Endodermal cell (in vitro differentiated cells): ENCODE data around the gene PRR16. TPM values are rescaled to one million over a fixed set of nuclear protein-coding genes. Genes with fewer than 3 reads are reported as not detected.

Source experiments
- DNase-seq: peaks from one replicate; pipeline ENCODE4 v3.0.0-alpha.2; 2017
- H3K27ac ChIP-seq: 2 replicates; pipeline ENCODE4 v1.5.1; 2013; ENCODE audit warnings: mild to moderate bottlenecking, low read depth, low read length, moderate library complexity
- H3K27me3 ChIP-seq: 2 replicates; pipeline ENCODE4 v1.6.1; 2013; ENCODE audit warnings: mild to moderate bottlenecking, low read length, moderate library complexity; ENCODE audit not compliant: insufficient read depth, control insufficient read depth, poor library complexity, severe bottlenecking
- H3K36me3 ChIP-seq: 2 replicates; pipeline ENCODE4 v1.7.0; 2013; ENCODE audit warnings: mild to moderate bottlenecking, low read length, moderate library complexity; ENCODE audit not compliant: control insufficient read depth, insufficient read depth
- H3K4me1 ChIP-seq: one replicate; pipeline ENCODE4 v1.7.0; 2013; ENCODE audit warnings: low read length; ENCODE audit not compliant: control insufficient read depth, insufficient read depth
- H3K4me3 ChIP-seq: 2 replicates; pipeline ENCODE4 v1.5.1; 2013; ENCODE audit warnings: mild to moderate bottlenecking, low read length, moderate library complexity
- H3K9ac ChIP-seq: 2 replicates; pipeline ENCODE4 v1.6.1; 2013; ENCODE audit warnings: mild to moderate bottlenecking, low read length, moderate library complexity; ENCODE audit not compliant: poor library complexity, severe bottlenecking; ENCODE audit errors: extremely low read depth
- H3K9me3 ChIP-seq: 2 replicates; pipeline ENCODE4 v1.6.1; 2013; ENCODE audit warnings: mild to moderate bottlenecking, low read length, moderate library complexity; ENCODE audit not compliant: control insufficient read depth
- H3K27ac Mint-ChIP-seq: 2 replicates; pipeline ENCODE4 v1.8.0; 2020; ENCODE audit warnings: mixed read lengths
- H3K27me3 Mint-ChIP-seq: 2 replicates; pipeline ENCODE4 v1.8.0; 2021; ENCODE audit warnings: mild to moderate bottlenecking, mixed read lengths; ENCODE audit not compliant: insufficient read depth
- H3K36me3 Mint-ChIP-seq: 2 replicates; pipeline ENCODE4 v1.8.0; 2020; ENCODE audit warnings: low read depth, mixed read lengths
- H3K4me1 Mint-ChIP-seq: 2 replicates; pipeline ENCODE4 v1.8.0; 2020; ENCODE audit warnings: mixed read lengths
- H3K4me3 Mint-ChIP-seq: 2 replicates; pipeline ENCODE4 v1.8.0; 2020; ENCODE audit warnings: mild to moderate bottlenecking, moderate library complexity, mixed read lengths
- H3K9me3 Mint-ChIP-seq: 2 replicates; pipeline ENCODE4 v1.8.0; 2020; ENCODE audit warnings: mild to moderate bottlenecking, mixed read lengths
- WGBS, 2 experiments: methylation state at CpG; one replicate each; pipeline versions ENCODE4 v1.1.5 to v1.1.7; 2013; ENCODE audit warnings: missing lambda C conversion rate in 2 of 2, mixed read lengths in 1 of 2; ENCODE audit not compliant: insufficient coverage in 1 of 2, insufficient read length in 1 of 2; 5-methylcytosine and 5-hydroxymethylcytosine counted together
- total RNA-seq, 2 donors: library from RNA; stranded (reverse); fragmentation: NEBNext Ultra II Directional in 1 of 2; extraction: Animal tissue kit (Norgen Biotek cat#: 25700) in 1 of 2; gene quantifications; 2 replicates in 1 of 2; 3 replicates in 1 of 2; pipeline ENCODE4 v1.2.1, GENCODE V29; 2021
- TF ChIP-seq, protein P1 (sequence below): fragments of 200-600 bp; sonication (generic); conservative IDR thresholded peaks from 2 replicates; pipeline ENCODE4 v1.5.0; 2021; ENCODE audit warnings: antibody characterized with exemption, mild to moderate bottlenecking

PRR16 gene
- total RNA-seq, 2 donors from 2014 or later, result 0.53 to 0.64 TPM

DNA sequence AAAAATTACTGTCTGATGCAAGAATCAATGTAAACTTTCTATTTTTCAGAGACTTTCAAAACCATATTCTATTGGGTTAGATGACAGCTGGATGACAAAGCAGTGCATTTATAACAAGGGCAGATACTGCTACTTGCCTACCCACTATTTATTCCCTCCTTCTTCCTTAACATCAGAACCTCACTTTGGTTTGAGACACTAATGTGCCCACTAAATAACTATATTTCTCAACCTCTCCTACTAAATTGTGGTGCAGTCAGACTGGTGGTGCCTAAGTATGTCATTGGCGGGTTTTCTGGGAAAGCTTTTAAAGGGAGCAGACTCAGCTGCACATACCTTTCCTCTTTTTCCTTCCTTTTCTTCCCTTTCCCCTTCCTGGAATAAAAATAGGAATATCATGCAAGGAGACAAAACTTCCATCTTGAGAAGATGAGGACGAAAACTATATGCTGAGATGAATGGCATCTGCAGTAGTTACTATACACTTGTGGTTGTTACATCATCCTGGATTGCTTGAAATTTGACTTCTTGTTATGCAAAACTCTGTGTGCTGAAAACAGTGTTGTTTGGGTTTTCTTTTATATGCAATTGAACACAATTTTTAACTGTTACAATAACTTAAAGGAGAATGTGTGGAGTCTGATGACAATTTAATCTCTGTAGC, 43.8 kb downstream of the PRR16 start:
- Mint-ChIP-seq H3K4me1 (peaks cover 26% of the 10 kb centered on the region), H3K4me3 (no peak overlapping the region), H3K36me3 (no peaks in the 10 kb centered on the region), H3K27me3 (no peaks in the 10 kb centered on the region), H3K27ac (no peak overlapping the region), H3K9me3 (peaks cover 2% of the 10 kb centered on the region)
- no peak overlapping the region for H3K4me3 ChIP-seq
- no peak overlapping the region for H3K9ac ChIP-seq
- WGBS, 2 experiments, result 56 to 85% methylated on average over 1 to 2 of the region's 2 CpGs
- no peaks in the 10 kb centered on the region for H3K9me3 ChIP-seq
- no peak overlapping the region for H3K27ac ChIP-seq
- DNase-seq, result no peak
- H3K27me3 ChIP-seq, result no peaks in the 10 kb centered on the region
- no peaks in the 10 kb centered on the region for H3K36me3 ChIP-seq
- H3K4me1 ChIP-seq, result peaks cover 14% of the 10 kb centered on the region
- TF ChIP-seq, protein P1, sequence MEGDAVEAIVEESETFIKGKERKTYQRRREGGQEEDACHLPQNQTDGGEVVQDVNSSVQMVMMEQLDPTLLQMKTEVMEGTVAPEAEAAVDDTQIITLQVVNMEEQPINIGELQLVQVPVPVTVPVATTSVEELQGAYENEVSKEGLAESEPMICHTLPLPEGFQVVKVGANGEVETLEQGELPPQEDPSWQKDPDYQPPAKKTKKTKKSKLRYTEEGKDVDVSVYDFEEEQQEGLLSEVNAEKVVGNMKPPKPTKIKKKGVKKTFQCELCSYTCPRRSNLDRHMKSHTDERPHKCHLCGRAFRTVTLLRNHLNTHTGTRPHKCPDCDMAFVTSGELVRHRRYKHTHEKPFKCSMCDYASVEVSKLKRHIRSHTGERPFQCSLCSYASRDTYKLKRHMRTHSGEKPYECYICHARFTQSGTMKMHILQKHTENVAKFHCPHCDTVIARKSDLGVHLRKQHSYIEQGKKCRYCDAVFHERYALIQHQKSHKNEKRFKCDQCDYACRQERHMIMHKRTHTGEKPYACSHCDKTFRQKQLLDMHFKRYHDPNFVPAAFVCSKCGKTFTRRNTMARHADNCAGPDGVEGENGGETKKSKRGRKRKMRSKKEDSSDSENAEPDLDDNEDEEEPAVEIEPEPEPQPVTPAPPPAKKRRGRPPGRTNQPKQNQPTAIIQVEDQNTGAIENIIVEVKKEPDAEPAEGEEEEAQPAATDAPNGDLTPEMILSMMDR, result no peak

DNA sequence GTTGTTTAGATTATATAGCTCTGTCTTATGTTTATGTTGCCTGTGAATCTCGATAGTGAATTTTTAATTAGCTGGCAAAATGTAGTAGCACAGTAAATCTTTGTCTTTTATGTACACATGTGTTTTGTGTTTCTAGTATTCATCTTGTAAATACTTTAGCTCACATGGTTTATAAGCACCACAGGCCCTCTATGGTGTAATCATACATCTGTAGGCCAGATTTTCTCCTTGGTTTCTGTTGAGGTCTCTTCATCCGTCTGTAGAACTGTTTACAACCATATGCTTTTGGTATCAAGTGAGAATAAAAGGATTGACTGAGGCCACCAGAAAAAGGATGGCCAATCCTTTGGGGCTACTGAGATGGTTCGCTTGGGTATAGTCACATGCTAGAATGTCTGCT, 45.0 kb downstream of the PRR16 start:
- Mint-ChIP-seq H3K36me3 (no peaks in the 10 kb centered on the region), H3K4me1 (peaks cover 32% of the 10 kb centered on the region), H3K27ac (no peak overlapping the region), H3K4me3 (no peak overlapping the region), H3K27me3 (peaks cover 2% of the 10 kb centered on the region), H3K9me3 (peaks cover 2% of the 10 kb centered on the region)
- TF ChIP-seq, protein P1, result no peak
- H3K4me3 ChIP-seq, result no peak overlapping the region
- peaks cover 16% of the 10 kb centered on the region for H3K4me1 ChIP-seq
- H3K9ac ChIP-seq, result no peak overlapping the region
- no peak for DNase-seq
- 84 to 100% methylated on average over 3 of the region's 3 CpGs for WGBS, 2 experiments
- no peak overlapping the region for H3K27ac ChIP-seq
- H3K36me3 ChIP-seq, result no peaks in the 10 kb centered on the region
- no peaks in the 10 kb centered on the region for H3K9me3 ChIP-seq
- no peaks in the 10 kb centered on the region for H3K27me3 ChIP-seq

DNA sequence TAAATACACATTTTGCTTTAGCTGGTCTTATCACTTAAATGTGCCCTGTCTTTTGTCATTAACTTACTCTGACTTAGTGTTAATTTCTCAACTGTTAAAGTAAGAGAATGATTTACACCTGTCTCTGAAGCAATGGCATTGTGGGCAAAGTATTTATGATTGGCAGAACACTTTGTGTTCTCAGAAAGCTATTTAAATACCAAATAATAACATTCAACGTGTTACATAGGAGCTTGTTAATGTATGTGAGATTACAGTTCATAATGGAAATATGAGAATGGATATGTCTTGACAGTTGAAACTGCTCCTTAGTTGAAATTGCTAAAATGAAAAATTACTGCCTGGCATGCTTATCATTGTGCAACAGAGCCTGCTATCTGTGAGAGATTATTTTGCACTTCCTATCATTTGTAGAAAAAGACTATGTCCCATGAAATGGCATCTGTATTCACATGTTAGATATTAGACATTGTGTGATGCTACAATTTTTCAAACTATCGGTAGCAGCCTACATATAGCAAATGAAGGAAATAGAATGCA, 46.1 kb downstream of the PRR16 start:
- Histone ChIP-seq H3K36me3 (no peaks in the 10 kb centered on the region), H3K4me1 (peaks cover 16% of the 10 kb centered on the region), H3K4me3 (no peak overlapping the region), H3K27ac (no peak overlapping the region), H3K9me3 (no peaks in the 10 kb centered on the region), H3K27me3 (no peaks in the 10 kb centered on the region), H3K9ac (no peak overlapping the region)
- no peak for DNase-seq
- no peaks in the 10 kb centered on the region for H3K36me3 Mint-ChIP-seq
- peaks cover 2% of the 10 kb centered on the region for H3K27me3 Mint-ChIP-seq
- no peak overlapping the region for H3K4me3 Mint-ChIP-seq
- WGBS, 2 experiments, result 100% methylated on average over 1 to 2 of the region's 2 CpGs
- TF ChIP-seq, protein P1, result no peak
- no peak overlapping the region for H3K27ac Mint-ChIP-seq
- peaks cover 35% of the 10 kb centered on the region for H3K4me1 Mint-ChIP-seq
- no peaks in the 10 kb centered on the region for H3K9me3 Mint-ChIP-seq
